ENCODE results near the gene UBASH3A. TPM values are rescaled to one million over a fixed set of nuclear protein-coding genes. Genes with fewer than 3 reads are reported as not detected.

The UBASH3A gene
- total RNA-seq, 1 experiment from 2014 or later, result not detected

DNA sequence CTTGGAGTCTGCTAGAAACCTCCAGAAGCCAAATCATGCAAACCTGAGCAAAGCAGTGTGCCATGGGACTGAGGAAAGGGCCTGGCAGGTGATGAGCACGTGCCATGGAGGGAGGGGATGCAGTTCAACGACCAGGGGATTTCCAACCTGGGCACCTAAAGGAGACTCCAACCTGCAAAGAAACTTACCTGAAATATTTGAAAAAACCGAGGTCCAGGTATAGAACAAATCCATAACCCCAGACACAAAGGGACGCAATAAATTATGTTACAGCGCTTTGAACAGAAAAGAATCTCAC is 8.9 kb downstream of the UBASH3A start:
- ChIA-PET POLR2A (no interaction called here), CTCF (no interaction called here)
- no peak overlapping the region for H3K4me3 ChIP-seq (ENCODE audit: low read depth, low read length)
- no peak for DNase-seq
- intact Hi-C loops (cut with micrococcal nuclease; ENCODE audit: unreplicated experiment), result no loop called here
- TF ChIP-seq, protein P1, sequence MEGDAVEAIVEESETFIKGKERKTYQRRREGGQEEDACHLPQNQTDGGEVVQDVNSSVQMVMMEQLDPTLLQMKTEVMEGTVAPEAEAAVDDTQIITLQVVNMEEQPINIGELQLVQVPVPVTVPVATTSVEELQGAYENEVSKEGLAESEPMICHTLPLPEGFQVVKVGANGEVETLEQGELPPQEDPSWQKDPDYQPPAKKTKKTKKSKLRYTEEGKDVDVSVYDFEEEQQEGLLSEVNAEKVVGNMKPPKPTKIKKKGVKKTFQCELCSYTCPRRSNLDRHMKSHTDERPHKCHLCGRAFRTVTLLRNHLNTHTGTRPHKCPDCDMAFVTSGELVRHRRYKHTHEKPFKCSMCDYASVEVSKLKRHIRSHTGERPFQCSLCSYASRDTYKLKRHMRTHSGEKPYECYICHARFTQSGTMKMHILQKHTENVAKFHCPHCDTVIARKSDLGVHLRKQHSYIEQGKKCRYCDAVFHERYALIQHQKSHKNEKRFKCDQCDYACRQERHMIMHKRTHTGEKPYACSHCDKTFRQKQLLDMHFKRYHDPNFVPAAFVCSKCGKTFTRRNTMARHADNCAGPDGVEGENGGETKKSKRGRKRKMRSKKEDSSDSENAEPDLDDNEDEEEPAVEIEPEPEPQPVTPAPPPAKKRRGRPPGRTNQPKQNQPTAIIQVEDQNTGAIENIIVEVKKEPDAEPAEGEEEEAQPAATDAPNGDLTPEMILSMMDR (IDR thresholded peaks at IDR 0.05; ENCODE audit: insufficient read depth in 1 of 2, low read depth in 1 of 2, low read length in 1 of 2, severe bottlenecking in 1 of 2, unreplicated experiment in 1 of 2), result no peak
- H3K36me3 ChIP-seq (ENCODE audit: control insufficient read depth, insufficient read depth, low read length), result no peaks in the 10 kb centered on the region
- no peaks in the 10 kb centered on the region for H3K27me3 ChIP-seq (replicated peaks; ENCODE audit: control insufficient read depth, insufficient read depth, low read length)
- H3K4me1 ChIP-seq, result no peaks in the 10 kb centered on the region
- Mint-ChIP-seq H3K4me1 (ENCODE audit: low read depth, unreplicated experiment) (no peaks in the 10 kb centered on the region), H3K9me3 (ENCODE audit: unreplicated experiment) (no peaks in the 10 kb centered on the region), H3K27ac (ENCODE audit: unreplicated experiment) (no peak overlapping the region), H3K4me3 (ENCODE audit: unreplicated experiment) (no peak overlapping the region), H3K36me3 (ENCODE audit: insufficient read depth, unreplicated experiment) (no peaks in the 10 kb centered on the region), H3K27me3 (ENCODE audit: insufficient read depth, unreplicated experiment) (no peaks in the 10 kb centered on the region)
- H3K9me3 ChIP-seq, result no peaks in the 10 kb centered on the region
- no TSS peak for BruUV-seq (replicated peaks)

DNA sequence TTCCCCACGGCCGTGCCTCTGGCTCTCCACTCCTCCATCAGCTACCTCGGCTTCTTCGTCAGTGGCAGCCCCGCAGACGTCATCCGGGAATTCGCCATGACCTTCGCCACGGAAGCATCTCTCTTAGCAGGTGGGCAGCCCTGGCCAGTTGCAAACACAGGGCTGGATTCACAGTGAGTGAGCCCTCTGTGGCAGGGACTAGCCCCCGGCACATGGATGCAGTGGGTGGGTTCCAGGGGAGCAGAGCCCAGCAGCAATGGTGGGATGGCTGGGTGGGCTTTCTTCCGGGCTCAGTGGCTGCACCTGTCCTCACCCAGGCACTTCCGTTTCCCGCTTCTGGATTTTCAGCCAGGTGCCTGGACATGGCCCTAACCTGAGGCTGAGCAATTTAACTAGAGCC is 9.4 kb downstream of the UBASH3A start:
- Histone ChIP-seq H3K9me3 (no peaks in the 10 kb centered on the region), H3K4me1 (no peaks in the 10 kb centered on the region), H3K27me3 (replicated peaks; ENCODE audit: control insufficient read depth, insufficient read depth, low read length) (no peaks in the 10 kb centered on the region), H3K4me3 (ENCODE audit: low read depth, low read length) (no peak overlapping the region), H3K36me3 (ENCODE audit: control insufficient read depth, insufficient read depth, low read length) (no peaks in the 10 kb centered on the region)
- Mint-ChIP-seq H3K27ac (ENCODE audit: unreplicated experiment) (no peak overlapping the region), H3K27me3 (ENCODE audit: insufficient read depth, unreplicated experiment) (no peaks in the 10 kb centered on the region), H3K9me3 (ENCODE audit: unreplicated experiment) (no peaks in the 10 kb centered on the region), H3K4me3 (ENCODE audit: unreplicated experiment) (no peak overlapping the region), H3K4me1 (ENCODE audit: low read depth, unreplicated experiment) (no peaks in the 10 kb centered on the region), H3K36me3 (ENCODE audit: insufficient read depth, unreplicated experiment) (no peaks in the 10 kb centered on the region)
- TF ChIP-seq, protein P1 (IDR thresholded peaks at IDR 0.05; ENCODE audit: insufficient read depth in 1 of 2, low read depth in 1 of 2, low read length in 1 of 2, severe bottlenecking in 1 of 2, unreplicated experiment in 1 of 2), result no peak
- DNase-seq, result no peak
- ChIA-PET CTCF (no interaction called here), POLR2A (no interaction called here)
- no TSS peak for BruUV-seq (replicated peaks)
- intact Hi-C loops (cut with micrococcal nuclease; ENCODE audit: unreplicated experiment), result no loop called here

DNA sequence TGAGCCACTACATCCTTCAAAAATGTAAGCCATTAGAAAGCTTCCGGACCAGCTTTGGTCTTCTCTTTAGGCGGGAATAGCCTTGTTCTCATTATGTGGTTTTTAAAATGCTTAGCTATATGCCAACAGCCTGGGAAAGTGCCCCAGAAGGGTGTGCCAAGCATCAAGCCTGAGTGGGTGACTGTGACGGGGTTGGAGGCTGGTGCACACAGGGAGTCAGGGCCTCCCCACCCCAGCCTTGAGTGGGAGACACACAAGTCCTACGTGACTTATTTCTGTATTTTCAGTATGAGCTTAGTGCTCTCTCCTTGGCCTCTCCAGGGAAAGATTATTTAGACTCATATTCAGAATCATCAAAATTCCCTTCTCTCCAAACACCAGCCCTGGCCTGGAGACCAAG is 9.8 kb downstream of the UBASH3A start:
- ChIA-PET CTCF (no interaction called here), POLR2A (no interaction called here)
- Mint-ChIP-seq H3K4me1 (ENCODE audit: low read depth, unreplicated experiment) (no peaks in the 10 kb centered on the region), H3K9me3 (ENCODE audit: unreplicated experiment) (no peaks in the 10 kb centered on the region), H3K27ac (ENCODE audit: unreplicated experiment) (no peak overlapping the region), H3K27me3 (ENCODE audit: insufficient read depth, unreplicated experiment) (no peaks in the 10 kb centered on the region), H3K4me3 (ENCODE audit: unreplicated experiment) (no peak overlapping the region), H3K36me3 (ENCODE audit: insufficient read depth, unreplicated experiment) (no peaks in the 10 kb centered on the region)
- H3K36me3 ChIP-seq (ENCODE audit: control insufficient read depth, insufficient read depth, low read length), result no peaks in the 10 kb centered on the region
- H3K9me3 ChIP-seq, result no peaks in the 10 kb centered on the region
- TF ChIP-seq, protein P1 (IDR thresholded peaks at IDR 0.05; ENCODE audit: insufficient read depth in 1 of 2, low read depth in 1 of 2, low read length in 1 of 2, severe bottlenecking in 1 of 2, unreplicated experiment in 1 of 2), result no peak
- no peak for DNase-seq
- H3K4me1 ChIP-seq, result no peaks in the 10 kb centered on the region
- intact Hi-C loops (cut with micrococcal nuclease; ENCODE audit: unreplicated experiment), result no loop called here
- H3K4me3 ChIP-seq (ENCODE audit: low read depth, low read length), result no peak overlapping the region
- no peaks in the 10 kb centered on the region for H3K27me3 ChIP-seq (replicated peaks; ENCODE audit: control insufficient read depth, insufficient read depth, low read length)
- BruUV-seq (replicated peaks), result no TSS peak

All from Caco-2 (cell line).